ENCODE data around the gene SGMS1.

The SGMS1 gene

DNA sequence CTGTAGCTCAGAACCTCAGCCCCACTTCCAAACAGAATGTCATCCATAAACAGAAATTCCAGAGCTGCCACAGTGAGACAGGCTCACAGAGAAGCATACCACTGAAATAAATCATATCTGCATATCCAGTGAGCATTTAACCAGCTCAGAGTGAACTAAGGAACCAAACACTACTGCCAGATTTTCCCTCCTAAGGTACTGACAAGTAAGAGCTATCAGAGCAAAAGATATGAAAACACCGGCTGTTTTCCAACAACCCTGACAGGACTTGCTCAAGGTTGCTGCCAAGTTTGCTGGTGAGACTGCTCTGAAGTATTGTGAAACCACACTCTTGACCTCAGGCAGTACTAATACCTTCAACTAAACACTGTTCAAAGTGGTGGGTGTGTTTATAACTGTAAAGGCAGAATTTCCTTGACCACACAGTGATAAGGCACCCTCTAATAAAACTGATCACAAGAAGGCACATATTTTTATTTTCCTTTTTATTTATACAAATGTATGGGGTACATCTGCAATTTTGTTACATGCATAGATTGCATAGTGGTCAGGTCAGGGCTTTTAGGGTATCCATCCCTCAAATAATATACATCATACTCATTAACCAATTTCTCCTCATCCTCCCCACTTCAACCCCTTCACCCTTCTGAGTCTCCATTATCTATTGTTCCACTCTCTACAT is 18.3 kb downstream of the SGMS1 start:
- no peak for DNase-seq

DNA sequence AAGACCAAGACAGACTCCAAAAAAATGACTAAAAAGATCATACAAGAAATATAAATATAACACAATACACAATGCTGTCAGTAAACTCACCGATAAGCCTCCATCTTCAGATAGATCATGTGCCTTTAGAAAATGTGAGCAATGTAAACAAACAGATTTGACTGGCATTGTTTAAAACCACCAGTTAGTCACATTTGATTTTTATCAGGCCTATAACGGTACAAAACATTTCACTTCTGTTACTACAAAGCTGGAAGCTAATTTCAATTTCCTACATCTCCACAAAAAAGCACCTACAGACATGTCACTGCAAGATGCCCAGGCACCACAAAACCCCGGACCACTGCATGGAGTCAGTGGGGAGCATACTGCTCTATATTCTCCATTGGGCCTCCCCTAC is 18.9 kb downstream of the SGMS1 start:
- DNase-seq: no peak

DNA sequence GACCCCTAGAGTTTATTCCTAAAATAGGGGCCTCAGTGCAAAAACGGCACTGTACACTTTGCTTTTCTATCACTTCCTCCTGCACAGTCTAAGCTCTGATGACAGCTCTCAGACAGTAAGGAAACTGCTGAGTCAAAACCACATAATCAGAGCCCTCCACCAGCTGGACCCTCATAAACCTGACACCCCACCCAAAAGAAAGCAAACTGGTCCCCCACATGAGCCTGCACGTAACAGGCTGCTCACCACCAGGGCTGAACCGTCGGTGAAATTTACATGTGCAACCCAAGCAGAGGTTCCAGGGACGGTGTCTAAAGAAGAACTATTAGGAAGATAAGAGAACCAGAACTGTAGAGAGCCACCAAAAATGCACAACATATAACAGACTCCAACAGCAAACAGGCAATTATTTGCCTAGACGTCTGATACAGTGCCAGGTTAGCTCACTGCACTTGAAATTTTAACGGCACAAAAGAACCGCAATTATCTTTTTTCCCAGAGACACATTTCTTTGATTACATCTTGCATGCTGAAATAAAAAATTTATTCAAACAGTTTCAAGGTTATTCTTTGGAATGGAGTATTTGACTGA is 19.6 kb downstream of the SGMS1 start:
- no peak for DNase-seq

DNA sequence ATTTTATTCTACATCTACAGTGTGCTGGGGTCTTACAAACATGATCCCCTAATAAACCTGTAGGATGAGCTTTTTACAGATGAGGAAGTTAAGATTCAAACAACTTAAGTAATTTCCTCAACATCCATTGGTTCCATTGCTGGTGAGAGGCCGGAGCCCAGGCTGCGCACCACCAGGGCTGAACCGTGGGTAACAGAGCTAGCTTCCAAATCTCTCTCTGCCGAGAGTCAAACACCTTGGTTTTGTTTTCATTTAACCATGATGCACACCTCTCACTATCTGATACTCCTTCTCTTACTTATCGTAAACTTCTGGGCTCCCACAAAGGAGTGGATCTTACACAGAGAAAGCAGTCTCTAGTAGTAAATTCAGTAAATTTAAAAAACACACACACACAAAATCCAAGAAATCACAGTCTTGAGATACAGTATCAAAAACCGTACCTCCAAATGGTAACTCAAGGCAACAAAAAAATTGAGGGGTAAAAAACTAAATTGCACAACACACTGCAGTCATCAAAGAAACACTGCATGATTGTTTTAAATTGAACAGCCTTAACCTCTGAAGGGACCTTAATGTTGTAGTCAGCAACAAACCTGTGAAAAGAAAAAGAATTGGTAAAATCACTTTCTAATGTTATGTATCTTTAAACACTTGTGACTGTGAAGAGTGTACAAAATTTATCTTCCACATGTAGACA is 20.5 kb downstream of the SGMS1 start:
- no peak for DNase-seq

DNA sequence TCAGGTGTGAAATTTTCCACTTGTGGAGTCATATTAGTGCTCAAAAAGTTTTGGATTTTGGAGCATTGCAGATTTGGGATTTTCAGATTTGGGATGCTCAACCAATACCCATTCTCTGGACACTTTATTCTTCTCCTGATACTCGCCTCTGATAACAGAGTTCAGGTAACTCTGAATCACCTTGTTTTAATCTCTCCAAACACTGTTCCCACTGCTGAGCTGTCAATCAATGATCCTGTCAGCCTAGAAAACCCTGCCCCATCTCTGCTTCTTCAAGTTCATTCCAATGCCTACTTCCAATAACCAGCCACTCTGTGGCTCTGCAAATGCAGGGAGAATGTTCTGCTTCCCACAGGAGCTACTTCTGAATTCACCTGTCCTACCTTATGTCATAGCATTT is 21.8 kb downstream of the SGMS1 start:
- no peak for DNase-seq

DNA sequence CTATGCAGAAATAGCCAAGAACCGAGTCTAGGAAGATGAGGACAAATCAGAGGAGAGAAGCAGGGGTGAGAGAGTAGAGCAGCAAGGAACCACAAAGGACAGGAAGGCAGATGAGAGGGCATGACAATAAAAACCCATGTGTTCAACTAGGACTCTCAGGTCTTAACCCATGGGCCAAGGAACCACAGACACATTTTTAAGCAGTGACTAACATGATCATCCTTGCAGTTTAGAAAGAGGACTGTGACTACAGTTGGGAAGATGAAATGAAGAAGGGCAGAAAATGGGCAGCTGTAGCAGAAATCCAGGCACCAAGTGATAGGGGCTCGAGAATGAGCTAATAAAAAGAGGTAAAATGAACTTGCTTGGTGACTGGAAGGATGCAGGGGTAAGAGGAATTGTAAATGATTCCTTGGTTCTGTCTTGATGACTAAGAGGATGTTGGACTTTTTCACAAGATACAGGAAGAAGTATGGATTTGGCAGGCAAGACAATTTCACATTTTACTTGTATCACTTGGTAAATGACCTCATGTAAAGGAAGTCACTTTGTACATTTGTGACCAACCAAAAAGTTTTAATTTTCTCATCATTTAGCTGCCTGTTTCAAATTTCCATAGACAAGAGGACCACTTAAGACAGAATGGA is 22.8 kb downstream of the SGMS1 start:
- no peak for DNase-seq

DNA sequence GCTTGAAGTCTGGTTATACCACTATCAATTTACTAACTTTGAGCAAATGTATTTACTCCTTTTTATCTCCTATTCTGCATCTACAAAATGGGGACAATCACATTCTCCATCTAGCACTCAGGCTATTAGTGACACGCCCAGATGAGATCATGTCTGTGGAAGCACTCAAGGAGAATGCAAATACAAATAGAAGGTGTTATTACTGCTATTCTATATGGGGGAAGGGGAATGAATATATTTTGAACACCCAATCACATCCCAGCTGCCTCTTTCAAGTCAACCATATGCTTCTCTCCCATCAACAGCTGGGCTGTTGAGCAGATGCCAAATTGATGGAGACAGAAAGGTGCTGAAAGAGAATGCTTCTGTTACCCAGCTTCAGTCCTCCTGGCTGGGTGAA is 23.5 kb downstream of the SGMS1 start:
- DNase-seq: no peak

DNA sequence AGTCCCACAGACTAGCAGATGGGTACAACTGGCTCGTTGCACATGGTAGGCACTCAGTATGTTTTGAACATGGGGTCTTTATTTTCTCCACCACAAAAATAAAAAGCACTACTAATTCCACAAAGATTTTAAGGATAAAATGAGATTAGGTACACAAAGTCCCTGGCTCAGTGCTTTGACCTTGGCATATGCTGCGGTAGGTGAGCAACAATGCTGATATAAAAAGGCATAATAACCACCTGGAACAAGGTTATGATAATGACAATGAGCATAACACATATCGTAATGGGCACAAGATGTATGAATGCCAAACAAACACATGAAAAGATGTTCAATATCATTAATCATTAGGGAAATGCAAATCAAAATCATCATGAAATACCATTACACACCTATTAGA is 26.9 kb downstream of the SGMS1 start:
- DNase-seq: no peak

DNA sequence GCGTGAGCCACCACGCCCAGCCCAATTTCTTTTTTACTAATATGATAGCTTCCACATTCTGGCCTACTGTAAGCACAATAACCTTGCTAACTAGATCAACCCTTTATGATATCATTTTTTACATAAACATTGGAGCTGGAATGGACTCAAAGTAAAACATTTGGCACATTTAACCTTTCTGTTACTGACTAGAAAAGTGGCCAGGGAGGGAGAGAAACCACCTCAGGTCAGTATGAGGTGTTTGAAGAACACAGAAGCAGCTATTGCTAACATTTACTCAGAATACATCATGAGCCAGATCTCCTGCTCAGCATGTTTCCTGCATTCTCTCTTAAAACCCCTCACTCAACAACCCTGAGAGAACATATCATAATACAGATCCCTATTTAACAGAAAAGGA is 27.3 kb downstream of the SGMS1 start:
- no peak for DNase-seq

DNA sequence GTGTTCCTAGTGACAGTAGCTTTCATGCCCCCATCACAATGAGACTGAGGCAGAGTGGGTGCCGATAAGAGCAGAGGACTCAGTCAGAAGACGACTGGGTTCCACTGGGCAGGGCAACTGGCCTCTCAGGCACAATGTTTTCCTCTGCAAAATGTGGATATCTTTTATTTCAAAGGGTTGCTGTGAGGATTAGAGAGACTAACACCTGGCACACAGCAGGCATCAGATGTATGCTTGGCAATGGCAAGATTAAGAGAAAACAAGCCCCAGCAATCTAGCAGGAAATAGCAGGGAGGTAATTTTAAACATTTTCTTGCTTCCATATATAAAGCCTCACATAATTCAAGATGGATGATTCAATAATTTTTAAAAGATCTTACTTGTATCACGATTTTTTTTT is 28.0 kb downstream of the SGMS1 start:
- DNase-seq: no peak

DNA sequence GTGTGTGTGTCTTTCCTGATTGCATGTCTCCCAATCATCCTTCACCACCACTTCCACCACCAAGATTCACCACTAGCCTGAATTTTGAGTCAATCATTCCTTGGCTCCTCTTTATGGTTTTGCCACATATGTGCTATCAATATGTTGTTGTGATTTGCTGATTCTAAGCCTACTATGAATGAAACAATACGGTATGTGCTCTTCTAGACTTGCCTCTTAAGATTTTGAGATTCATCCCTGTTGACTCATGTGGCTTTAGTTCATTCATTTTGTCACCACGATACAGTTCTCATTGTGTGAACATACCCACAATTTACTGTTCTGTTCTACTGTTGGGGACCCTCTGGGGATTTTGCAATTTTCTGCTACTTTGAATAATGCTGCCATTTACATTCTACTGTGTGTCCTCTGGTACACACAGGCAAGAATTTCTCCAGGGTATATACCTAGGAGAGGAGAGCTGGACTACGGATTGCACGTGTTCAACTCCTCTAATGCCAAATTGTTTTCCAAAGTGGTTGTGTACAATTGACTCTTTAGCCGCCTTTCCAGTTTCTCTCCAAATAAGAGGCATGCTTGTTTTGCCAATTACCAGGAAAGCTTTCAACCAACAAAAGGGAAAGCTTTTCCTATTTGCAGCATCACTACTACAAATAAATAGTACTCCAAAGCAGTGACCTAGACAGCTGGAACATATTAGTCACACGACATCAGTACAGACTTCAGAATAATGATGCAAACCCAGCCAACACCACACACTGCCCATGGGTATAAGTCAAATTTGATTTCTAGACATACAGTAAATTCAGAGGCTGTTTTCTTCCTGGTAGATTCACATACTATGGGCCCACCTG is 30.0 kb downstream of the SGMS1 start:
- no peak for DNase-seq

DNA sequence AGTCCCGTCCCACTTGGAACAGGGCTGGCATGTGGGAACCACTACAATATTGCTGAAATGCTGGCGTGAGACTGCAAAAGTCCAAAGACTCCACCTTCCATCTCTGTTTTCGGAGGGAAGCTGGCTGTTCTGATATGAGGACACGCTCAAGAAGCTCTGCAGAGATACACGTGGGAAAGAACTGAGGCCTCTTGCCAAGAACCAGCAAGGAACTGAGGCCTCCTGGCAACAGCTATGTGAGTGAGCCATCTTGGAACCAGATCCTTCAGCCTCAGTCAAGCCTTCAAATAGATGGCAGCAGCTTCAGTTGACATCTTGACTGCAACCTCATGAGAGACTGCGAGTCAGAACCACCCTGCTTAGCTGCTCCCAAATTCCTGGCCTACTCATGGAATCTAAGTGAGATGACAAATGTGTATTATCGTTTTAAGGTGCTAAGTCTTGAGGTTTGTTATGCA is 30.8 kb downstream of the SGMS1 start:
- no peak for DNase-seq

DNA sequence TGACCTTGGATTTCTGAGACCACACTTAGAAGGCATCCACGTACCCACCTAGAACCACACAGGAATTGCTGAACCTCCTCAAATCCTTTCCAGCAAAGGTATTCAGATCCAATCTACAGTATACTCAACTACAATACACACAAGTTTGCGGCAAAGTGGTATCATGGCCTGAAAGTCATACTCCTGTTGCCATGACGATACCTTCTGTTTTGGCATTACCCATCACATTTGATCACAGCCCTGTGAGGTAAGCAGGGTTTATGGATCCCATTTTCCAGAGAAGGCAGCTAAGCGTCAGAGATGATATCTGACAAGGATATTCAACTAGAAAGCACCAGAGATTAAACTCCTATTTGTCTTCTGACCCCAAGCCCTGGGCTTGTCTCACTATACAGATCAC is 32.8 kb downstream of the SGMS1 start:
- no peak for DNase-seq

DNA sequence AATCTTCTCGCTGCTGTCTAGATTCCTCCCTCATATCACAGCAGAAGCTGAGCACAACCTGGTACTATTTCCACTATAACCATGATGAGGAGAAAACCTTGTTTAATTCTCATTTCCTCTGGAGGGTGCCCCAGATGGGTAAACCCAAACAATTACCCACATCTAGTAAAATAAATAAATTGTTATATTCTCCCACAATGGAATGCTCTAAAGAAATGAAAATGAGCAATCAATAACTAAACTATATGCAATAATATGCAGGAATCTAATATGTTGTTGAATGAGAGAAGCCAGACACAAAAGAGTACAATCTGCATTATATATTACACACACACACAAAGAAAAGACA is 37.0 kb downstream of the SGMS1 start:
- DNase-seq: no peak

DNA sequence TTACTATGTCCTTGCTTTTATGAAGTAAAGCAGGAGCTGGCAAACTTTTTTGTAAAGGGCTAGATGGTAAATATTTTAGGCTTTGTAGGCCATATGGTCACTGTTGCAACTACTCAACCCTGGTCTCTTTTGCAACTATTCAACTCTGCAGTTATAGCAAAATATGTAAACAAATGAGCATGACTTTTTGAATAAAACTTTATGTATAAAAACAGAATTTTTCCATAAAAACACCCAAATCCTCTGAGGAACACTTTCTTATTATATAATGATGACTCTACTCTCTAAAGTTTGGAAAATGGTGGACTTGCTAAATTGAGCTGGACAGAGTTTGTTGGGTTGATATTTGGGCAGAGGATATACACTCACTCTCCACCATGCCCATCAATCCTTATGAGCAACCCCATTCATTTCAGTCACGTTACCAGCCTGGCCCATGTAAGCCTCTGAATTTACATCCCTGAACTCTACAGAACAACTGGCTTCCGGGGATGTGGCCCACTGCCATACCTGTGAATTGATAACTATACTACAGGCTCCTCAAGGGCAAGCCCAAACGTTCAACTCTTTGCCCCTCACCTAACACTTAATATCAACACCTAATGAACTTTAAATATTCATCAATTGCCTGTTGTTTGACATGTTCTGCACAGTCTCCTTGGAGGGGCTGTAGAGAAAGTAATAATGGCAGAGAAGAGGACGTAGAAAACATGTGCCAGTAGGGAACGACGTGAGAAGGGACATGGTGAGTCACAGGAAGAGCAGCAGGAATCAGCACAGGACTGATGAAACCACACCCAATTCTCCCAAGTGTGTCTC is 37.6 kb downstream of the SGMS1 start:
- DNase-seq: no peak

DNA sequence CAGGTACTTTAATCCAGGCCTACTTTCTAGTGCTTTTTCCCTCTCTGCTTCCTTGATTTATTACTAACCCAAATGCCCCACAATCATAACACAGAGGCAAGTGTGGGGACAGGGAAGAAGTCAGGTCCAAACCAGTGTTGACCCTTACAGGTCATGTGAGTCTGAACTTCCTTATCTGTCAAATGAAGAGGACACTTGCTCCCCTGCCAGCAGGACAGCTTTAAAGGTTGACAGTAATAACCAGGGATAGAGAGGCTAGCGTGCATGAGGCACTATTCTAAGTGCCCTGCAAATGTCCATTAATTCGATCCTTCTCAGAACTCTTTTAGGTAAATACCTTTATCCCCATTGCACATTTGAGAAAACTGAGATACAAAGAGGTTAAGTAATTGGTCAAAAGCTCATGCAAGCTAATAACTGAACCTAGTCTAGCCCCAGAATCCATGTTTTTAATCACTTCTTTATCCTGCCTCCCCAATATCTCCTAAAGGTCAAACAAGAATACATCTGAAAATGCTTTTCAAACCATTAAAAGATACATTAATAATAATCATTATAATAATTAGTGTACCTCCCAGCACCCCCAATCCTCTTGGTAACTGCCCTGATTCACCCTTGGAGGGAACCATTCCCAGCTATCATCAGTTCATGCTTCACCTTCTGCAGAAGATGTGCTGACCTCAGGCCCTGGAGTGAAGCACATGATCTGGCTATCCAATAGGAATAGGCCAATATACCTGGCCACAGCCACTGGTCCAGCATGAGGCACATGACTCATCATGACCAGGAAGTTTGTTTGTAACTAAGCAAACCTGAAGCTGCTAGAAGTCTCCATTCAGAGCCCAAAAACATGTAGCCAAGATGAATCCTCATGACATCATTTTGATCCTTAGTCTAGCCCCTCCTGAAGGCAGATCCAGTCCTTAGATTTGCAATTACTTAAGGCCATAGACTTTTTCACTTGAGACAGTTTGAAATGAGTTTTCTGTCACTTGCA is 40.7 kb downstream of the SGMS1 start:
- DNase-seq: no peak

DNA sequence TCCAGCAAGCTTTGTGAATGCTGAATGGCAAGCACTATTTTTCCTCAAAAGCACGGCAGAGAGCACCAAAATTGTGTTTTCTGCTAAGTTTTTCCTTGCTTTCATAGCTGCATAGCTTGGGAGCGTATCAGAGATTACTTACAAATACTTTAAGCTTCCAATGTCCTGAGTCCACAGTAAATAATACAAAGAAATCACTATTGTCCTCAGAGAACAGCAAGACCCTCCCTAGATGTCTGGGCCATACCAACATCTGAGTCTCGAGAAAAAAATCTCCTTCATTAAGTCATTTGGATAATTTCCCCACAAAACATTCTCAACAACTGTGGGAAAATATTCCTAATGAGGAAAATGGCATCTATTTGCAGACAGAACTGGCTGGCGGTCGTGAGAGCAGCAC is 41.7 kb downstream of the SGMS1 start:
- no peak for DNase-seq

DNA sequence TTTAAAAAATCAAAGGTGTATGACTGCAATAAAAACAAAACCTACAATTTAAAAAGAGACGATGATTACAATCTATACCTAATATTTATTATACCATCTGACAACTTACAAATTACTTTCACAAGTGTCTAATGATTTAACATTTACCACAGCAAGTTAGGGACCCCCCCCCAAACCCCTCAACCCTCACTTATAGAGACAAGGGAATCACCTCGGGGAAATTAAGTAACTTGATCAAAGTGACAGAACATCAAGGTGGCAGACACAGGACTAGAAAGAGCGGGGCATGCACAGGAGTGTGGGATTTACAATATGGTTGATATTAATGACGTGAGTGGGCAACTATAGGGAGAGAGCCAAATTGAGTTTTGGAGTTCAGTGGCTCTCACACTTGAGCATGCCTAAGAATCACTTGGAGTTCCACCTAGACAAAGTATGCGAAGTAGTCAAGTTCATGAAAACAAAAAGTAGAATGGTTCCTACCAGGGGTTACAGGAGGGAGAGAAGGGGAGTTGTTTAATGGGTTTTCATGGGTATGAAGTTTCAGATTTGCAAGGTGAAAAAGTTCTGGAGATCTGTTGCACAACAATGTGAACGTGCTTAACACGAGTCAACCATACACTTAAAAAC is 43.4 kb downstream of the SGMS1 start:
- no peak for DNase-seq

DNA sequence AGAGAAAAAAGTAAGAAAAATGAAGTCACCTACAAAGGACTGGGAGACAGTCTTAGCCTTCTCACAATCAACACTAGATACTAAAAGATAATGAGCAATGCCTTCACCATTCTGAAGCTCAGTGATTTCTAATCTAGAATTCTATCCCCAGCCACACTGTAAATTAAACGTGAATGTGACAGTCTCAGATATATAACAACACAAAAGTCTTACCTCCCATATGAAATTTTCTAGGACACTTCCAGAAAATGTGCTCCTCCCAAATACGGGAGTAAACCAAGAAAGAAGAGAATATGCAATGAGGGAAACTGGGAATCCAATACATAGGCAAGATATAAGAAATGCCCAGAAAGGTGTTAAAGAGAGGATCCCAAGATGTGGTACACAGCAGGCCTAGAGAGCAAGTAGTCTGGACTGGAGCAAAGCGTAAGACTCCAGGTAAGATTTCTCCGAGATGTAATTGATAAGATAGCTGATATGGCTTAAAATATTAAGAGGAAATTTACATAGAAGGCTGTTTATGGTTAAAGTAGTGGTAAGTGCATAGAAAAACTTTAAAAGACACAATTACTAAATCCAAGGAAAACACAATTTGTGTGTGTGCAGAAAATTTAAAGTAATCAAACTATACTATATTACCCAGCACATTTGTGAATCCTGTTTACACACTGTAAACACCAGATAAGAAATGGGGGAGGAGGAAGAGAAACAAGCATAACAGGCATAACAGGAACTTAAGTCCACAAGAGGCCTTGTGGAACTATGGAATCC is 44.1 kb downstream of the SGMS1 start:
- no peak for DNase-seq

DNA sequence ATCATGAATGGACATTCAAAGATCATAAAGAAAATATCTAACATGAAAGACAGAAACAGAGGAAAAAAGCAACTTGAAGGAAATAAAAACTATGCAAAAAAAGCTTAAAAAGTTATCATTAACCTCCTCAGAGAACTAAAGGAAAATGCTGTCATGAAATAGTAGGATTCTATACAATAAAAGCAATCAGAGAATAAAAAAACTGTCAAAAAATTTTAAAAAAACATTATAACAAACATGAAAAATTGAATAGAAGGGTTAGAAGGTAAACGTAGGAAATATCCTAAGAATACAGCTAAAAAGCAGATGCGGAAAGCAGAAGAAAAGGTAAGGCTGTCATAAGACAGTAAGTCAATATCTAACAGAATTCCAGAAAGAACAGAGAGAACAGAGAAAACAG is 44.8 kb downstream of the SGMS1 start:
- DNase-seq: no peak
